Nasal cavity respiratory epithelium epithelial cell of viscerocranial mucosa (primary cell): ENCODE data around the gene FEN1. TPM values are rescaled to one million over a fixed set of nuclear protein-coding genes. Genes with fewer than 3 reads are reported as not detected.

Source experiments
- total RNA-seq: library from RNA; depleted of rRNA; stranded (reverse); fragments of >200 nt; gene quantifications from 2 replicates; pipeline ENCODE4 v1.2.3, GENCODE V29; 2014

FEN1 gene, protein sequence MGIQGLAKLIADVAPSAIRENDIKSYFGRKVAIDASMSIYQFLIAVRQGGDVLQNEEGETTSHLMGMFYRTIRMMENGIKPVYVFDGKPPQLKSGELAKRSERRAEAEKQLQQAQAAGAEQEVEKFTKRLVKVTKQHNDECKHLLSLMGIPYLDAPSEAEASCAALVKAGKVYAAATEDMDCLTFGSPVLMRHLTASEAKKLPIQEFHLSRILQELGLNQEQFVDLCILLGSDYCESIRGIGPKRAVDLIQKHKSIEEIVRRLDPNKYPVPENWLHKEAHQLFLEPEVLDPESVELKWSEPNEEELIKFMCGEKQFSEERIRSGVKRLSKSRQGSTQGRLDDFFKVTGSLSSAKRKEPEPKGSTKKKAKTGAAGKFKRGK
- 5.4 and 7.5 TPM in 2 replicates for total RNA-seq

GRCh38 chr11:61792310-61793082 lies at the start of gene FEN1, which contains the start of gene TMEM258:
FEN1 (plus strand) TSS chr11:61792911; CDS start chr11:61795362, 2,451 bp downstream.
TMEM258 (minus strand) TSS chr11:61792599; CDS start chr11:61792558, 41 bp downstream.

DNA sequence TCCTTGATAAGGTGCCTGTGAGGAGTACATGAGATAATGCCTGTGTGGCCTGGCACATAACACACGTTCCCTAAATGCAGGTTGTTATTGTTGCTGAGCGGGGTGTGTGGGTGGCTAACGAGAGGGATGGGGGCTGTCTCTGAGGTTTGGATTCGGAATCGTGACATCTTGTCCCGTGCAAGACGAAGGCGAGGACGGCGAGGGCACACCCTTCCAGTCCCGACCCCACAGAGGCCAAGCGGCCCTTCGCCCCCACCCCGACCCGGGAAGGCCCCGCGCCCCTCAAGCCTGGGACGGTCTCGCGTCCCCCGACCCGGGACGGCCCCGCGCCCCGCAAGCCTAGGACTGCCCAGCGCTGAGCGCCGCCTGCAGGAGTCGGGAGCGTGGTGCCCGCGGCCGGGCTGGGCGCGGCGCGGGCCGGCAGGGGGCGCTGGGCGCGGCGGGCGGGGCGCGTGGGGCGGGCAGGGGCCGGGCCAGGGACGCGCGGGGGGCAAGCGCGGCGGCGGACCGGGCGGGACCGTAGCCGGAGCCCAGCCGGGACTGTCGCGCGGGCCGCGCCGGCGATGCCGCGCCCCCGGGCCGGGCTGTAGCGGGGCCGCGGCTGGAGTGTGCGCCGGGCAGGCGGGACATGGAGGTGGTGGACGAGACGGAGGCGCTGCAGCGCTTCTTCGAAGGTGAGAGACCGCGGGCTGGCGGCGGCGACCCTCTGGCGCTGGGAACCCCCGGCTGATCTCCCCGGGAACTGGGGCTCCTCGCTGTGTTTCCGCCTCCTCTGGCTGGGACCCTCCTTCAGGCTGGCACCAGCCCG lies 40.4 kb upstream of the FEN1 start, which contains the start of gene MYRF:
MYRF (plus strand) TSS at position 520 of the 808 bp plus-strand sequence; CDS start at position 629, 109 bp downstream.

DNA sequence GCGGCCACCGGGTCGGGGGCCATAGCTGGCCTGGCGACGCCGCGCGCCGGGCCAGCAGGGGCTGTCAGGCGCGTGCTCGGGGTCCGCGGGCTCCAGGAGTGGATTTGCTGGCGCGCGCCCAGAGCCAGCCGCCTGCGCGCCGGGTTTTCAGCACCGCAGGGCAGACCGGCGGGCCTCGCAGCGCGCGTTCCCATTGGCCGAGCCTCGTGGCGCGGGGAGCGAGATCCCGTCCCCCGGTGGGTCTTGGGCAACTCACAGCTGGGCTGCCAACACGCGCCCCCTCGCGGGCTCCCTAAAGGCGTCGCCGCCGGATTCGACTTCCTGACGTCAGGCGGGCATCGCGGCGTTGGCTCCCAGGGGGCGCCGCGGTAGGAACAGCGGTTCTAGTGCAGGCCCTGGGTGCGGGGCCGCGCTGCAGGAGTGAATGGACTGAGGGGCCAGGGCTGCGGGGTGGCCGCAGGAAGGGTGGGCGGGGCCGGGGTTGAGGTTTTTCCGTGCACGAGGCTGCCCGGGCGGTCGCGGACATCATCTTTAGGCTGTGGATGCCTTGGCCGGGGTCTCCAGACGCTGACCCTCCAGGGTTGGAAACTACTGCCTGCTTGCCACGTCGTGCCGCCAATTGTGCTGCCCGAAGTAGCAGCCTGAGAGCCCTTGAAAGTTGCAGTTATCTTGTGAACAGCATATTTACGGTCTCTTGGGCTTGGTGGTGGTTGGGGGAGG lies 24.2 kb downstream of the FEN1 start, which contains the start of gene FADS1:
FADS1 (minus strand) TSS at position 268 of the 720 bp plus-strand sequence; CDS start at position 194, 74 bp downstream.

GRCh38 chr11:61827571-61828378 lies 35.1 kb downstream of the FEN1 start, which contains the start of gene FADS2:
FADS2 (plus strand) TSS chr11:61828300; CDS start chr11:61828391, 91 bp downstream.

Other genes with a start within 250 kb of the FEN1 start
- 28.0 and 39.9 TPM in 2 replicates for gene SYT7, start 211.8 kb upstream of the FEN1 start, total RNA-seq
- under 0.01 and 2.2 TPM in 2 replicates for gene DAGLA, start 112.5 kb upstream of the FEN1 start, total RNA-seq
- under 0.01 and 0.93 TPM in 2 replicates for gene MYRF, start 40.3 kb upstream of the FEN1 start, total RNA-seq
- 38.6 and 108 TPM in 2 replicates for gene TMEM258, start 312 bp upstream of the FEN1 start, total RNA-seq
- 45.5 and 45.8 TPM in 2 replicates for gene FADS1, start 24.1 kb downstream of the FEN1 start, total RNA-seq
- 15.0 and 93.7 TPM in 2 replicates for gene FADS2, start 35.4 kb downstream of the FEN1 start, total RNA-seq
- gene FADS3, start 98.6 kb downstream of the FEN1 start, total RNA-seq: 33.5 and 41.6 TPM in 2 replicates
- 1.0 and 2.0 TPM in 2 replicates for gene RAB3IL1, start 124.7 kb downstream of the FEN1 start, total RNA-seq
- 2.3 and 2.4 TPM in 2 replicates for gene BEST1, start 157.4 kb downstream of the FEN1 start, total RNA-seq
- 1,805 and 4,952 TPM in 2 replicates for gene FTH1, start 174.7 kb downstream of the FEN1 start, total RNA-seq